Lung microvascular endothelial cell (primary cell): Measurements from ENCODE around the gene CLCN4. TPM values are rescaled to one million over a fixed set of nuclear protein-coding genes. Genes with fewer than 3 reads are reported as not detected.

Source experiments
- DNase-seq, 2 donors: peaks; one replicate each; pipeline versions ENCODE4 v3.0.0 to v3.0.0-alpha.2; 2010; ENCODE audit warnings: low read depth in 2 of 2
- total RNA-seq: library from RNA; depleted of rRNA; stranded (reverse); fragments of >200 nt; gene quantifications from 2 replicates; pipeline ENCODE4 v1.2.1, GENCODE V29; 2014

The CLCN4 gene
- total RNA-seq, 1 donor from 2014 or later: 6.9 TPM

DNA sequence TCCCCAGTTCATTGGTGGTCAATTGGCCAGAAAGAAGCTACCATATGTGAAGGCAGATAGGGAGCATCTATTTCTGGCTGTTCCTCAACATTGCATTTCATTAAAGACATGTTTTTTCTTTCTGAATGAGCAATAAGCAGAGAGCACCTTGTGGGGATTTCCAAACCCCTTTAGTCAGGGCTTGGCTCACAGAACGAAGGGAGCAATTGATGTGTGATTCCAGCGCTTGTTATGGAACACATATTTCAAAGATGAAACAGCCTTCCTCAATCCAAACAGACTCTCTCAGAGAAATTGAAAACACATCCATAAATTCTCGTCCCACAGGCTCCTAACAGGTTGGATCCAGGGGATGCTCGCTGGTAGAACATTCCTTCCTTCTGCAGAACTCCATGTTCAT lies 84.1 kb downstream of the CLCN4 start:
- peak in 1 of 2 donors; percentile 12 for DNase-seq

DNA sequence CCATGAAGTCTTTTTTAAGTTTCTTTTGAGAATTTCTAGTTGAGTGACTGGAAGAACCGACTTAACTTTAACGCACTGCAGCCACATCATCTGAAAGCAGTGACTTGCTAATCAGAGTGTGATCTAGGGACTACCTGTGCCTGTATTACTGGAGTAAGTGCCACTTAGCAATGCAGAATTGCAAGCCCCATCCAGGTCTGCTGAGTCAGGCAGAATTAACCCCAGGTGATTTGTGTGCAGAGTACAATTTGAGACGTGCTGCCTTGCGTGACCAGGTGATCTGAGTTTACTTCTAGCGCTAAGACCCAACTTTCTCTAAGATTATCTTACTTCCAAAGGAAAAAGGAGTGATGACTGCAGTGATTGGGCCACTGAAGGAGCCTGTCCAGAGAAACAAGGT lies 85.3 kb downstream of the CLCN4 start:
- no peak for DNase-seq

DNA sequence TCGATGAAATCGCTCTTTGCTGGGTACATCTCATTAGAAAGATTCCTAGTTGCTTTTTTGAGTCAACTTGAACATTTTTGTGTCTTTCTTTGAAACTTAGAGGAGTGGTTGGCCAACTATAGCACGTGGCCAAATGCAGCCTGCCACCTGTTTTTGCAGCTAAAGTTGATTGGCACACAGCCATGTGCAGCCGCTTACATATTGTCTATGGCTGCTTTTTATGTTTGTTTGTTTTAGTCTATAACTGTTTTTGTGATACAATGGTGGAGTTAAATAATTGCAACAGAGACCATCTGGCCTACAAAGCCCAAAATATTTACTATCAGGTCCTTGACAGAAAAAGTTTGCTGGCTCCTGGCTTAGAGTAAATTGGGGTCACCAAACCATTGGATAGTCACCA lies 86.3 kb downstream of the CLCN4 start:
- DNase-seq: peak in 1 of 2 donors; percentile 19

DNA sequence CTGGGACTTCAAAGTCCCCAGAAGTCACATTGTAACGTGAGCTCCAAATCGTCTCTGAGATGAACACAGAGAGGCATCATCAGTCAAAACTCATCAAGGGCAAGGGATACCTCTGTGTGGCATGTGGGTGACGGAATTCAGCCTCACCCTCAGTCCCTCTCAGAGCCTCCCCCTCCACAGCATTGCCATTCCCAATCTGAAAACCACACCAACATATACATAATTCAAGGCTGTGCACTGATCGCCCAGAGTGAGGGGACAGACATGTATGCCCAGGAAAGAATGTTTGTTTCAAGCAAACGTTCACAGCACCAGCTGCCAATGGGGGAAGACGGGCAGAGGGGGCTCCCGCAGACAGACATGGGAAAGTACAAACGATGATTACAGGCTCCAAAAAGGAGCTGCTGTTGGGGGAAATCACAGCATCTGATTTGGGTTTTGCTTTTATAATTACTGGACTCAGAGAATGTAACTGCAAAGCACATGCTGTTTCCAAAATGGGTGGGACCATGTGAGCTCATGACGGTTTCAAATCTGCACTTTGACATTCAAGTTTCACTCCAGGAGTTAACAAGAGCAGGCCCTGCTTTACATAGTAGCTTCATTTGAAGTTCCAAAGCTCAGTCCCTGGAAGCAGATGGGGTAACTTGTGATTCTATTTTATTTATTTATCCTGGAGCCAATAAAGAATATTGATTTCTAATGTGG lies 88.3 kb downstream of the CLCN4 start:
- no peak for DNase-seq

DNA sequence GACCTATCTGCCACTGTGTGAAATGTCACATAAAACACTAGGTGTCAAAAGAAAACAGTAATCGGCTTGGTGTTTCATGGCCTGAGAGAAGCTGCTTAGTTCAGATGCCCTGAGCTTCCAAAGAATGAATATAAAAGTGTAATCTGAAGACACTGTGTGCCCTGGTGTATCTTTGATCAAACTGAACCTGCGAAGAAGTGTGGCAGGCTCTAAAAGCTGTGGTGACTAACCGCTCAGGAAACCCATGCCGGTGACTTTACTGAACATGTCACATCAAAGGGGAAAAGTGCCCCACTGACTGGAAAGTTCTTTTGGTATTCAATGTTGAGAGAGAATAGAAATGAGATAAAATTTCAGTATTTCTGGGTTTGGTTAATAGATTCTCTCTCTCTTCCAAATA lies 89.1 kb downstream of the CLCN4 start:
- no peak for DNase-seq

DNA sequence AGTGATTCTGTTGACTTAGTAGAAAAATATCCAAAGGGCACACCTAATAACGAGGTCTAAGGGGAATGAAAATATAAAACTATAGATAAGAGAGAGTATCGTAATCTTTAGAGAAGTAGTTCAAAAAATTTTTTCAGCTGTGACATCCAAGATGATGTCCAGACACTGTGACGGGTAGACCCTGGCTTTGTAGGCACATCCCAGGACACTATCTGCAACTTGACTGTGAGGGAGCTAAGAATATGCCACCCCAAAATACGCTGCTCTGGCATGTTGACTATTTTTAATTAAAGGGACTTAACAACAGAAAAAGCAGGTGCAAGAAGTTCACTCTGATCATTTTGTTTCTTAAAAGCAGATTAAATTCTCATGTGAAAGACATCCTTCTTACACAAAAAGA lies 89.5 kb downstream of the CLCN4 start:
- no peak for DNase-seq

DNA sequence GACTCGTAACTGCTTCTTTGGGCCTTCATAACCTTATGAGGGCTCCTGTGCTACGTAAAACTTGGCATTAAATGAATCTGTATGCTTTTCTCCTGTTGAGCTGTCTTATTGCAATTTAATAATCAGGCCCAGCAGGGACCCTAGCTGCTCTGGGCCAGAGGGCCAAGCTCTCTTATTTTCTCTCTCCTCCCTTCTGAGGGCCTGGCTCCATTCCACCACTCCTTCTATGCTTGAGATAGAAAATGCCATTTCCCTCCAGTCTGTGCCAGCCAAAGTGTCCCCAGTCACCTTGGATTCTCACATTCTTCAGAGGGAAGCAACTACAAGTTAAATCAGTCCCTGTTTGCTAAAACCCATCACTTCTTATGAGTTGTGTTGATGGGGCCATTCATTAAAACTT lies 90.1 kb downstream of the CLCN4 start:
- DNase-seq: no peak

DNA sequence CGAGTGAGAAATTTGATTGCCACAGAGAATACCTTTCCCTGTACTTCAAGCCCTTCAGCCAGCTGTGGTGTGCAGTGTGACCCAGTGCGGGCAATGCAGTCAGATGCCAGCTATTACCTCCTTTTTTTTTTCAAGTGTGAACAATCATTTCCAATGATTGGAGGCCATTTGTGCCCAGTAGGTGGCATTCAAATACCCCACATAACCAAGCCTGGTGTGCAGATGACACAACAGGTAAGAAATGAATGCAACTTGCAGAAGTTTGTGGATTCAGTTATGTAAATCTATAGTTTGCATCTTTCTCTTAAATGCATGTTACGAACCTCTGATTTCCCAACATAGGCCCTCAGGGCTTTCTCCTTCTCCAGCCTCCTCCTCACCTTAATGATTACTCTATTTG lies 98.0 kb downstream of the CLCN4 start:
- peak; percentile 16 to 55 for DNase-seq

DNA sequence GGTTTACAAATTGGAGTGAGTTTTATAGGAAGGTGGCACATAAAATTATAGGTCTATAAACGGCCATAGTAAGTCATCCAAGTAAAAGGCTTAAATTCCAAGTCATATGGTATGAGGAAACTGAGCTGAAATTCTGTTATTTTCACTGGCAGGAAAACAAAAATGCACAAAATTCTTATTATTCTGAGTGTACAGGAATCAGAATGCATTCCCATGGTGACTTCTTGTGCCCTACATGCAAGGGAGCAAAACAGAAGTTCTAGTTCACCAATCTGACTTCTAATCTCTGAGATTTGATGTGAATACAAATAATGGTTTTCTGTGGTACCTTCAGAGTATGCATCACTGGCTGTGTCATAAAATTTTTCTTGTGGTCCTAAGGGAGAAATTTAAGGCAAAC lies 102.9 kb downstream of the CLCN4 start:
- no peak for DNase-seq

DNA sequence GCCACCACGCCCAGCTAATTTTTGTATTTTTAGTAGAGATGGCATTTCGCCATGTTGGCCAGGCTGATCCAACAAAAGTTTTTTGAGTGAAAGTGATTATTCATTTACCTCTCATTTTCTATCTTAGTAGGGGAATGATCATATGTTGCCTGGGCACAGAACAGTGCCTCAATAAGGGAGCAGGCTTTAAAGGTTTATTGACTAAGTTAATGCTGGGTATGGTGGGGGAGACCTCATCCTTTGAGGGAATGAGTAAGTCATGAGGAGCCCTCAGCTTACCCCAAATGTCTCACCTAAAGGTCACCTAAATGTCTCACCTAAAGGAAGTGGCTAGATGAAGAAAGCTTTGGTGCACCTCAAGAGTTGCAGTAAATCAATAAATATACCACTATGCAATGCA lies 109.0 kb downstream of the CLCN4 start:
- DNase-seq: no peak

DNA sequence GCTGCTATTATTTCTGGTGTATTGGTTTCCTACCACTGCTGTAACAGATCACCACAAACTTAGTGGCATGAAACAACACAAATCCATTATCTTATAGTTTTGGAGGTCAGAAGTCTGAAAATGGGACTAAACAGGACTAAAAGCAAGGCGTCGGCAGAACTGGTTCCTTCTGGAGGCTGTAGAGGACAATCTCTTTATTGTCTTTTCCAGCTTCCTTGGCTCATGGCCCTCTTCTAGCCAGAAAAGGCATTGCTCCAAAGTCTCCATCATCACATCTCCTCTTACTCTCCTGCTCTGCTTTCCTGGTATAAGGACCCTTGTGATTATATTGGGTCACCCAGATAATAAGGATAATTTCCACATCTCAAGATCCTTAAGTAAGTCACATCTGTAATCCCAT lies 121.9 kb downstream of the CLCN4 start:
- DNase-seq: no peak

DNA sequence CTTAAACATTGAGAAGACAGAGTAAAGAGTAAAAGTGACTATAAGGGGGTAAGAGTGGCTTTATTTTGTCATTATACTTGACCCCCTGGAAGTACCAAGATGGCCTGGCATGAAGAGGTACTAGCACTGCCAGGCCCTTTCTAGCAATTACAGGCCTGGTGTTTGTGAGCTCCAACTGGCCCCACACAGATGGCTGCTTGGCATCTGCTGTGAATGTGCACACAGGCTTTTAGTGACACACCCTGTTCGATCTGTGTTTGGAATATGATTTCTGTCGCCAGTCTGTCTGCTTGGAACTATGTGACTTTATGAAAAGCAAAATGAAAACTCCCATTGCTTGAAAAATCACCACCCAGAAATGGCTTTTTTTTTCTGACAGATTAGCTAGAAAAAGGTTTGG lies 123.3 kb downstream of the CLCN4 start:
- DNase-seq: no peak

DNA sequence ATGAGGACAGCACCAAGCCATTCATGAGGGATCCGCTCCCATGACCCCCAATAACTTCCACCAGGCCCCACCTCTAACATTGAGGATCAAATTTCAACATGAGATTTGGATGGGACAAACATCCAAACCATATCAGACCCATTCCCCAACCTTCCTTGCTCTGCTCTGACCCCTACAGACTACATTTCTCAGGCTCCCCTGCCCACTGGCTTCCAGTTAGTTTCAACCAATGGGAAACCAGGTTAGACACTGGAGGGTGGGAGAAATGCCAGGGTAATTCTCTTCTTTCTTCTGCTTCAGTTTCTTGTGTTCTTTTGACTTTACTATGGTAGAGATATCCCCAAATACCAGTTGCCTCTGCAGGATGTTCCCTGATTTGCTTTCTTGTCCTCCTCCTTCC lies 125.7 kb downstream of the CLCN4 start:
- no peak for DNase-seq

DNA sequence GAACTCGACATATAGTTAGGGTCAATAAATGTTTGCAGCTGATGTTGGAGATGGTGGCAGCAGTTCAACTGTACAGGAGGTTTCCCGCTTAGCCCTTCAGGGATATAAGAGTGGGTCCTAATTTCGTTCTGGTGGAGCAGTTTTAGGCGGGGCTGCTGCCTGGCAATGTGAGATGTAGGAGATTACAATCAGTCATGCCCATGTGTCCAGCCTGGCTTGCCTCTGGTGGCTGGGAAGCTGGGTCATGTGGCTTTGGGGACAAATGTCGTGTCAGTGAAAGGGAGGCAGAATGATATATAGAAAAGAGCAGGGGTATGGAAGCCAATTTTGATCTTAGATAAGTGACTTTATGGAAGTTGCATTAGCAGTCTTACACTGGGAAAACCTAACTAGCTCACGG lies 129.4 kb downstream of the CLCN4 start:
- no peak for DNase-seq

Other genes with a start within 250 kb of the CLCN4 start
- under 0.01 and 0.20 TPM in 2 replicates for gene CLDN34, start 189.6 kb upstream of the CLCN4 start, total RNA-seq